Measurements from ENCODE around the gene SMS. TPM values are rescaled to one million over a fixed set of nuclear protein-coding genes. Genes with fewer than 3 reads are reported as not detected.

Gene SMS
- total and polyA plus RNA-seq, 2 experiments from 2014 or later = 185 to 274 TPM

DNA sequence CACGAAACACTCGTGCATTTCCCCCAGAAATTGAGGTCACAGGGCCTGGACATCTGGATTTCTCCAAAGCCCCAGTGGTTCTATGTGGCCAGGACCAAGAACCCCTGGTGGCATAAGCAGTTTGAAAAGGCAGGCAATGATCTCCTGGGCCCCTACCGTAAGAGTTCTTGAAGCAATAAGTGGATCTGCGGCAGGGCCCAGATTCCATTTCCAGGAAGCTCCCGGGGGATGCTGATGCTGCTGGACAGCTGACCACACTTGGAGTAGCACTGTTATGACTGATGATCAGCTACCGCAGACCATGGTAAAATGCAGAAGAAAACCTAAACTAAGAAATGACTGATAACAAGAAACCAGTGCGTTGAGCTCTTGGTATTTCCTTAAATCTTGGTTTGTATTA lies 27.8 kb downstream of the SMS start (continued):
- TF ChIP-seq, protein P1, sequence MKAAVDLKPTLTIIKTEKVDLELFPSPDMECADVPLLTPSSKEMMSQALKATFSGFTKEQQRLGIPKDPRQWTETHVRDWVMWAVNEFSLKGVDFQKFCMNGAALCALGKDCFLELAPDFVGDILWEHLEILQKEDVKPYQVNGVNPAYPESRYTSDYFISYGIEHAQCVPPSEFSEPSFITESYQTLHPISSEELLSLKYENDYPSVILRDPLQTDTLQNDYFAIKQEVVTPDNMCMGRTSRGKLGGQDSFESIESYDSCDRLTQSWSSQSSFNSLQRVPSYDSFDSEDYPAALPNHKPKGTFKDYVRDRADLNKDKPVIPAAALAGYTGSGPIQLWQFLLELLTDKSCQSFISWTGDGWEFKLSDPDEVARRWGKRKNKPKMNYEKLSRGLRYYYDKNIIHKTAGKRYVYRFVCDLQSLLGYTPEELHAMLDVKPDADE (IDR thresholded peaks at IDR 0.05) = no peak
- TF ChIP-seq JUNB (IDR thresholded peaks at IDR 0.05; ENCODE audit: unreplicated experiment) (no peak), POLR2AphosphoS5 (IDR thresholded peaks at IDR 0.05; ENCODE audit: low read depth) (no peak), NANOG (IDR thresholded peaks at IDR 0.05; ENCODE audit: borderline replicate concordance) (no peak), CREB1 (CRISPR knock-in tag; IDR thresholded peaks at IDR 0.05; ENCODE audit: low read depth) (no peak), EZH2 (IDR thresholded peaks at IDR 0.05; ENCODE audit: low read depth, unreplicated experiment) (no peak), ZNF114 (CRISPR knock-in tag; IDR thresholded peaks at IDR 0.05) (no peak)
- TF ChIP-seq, protein P2, sequence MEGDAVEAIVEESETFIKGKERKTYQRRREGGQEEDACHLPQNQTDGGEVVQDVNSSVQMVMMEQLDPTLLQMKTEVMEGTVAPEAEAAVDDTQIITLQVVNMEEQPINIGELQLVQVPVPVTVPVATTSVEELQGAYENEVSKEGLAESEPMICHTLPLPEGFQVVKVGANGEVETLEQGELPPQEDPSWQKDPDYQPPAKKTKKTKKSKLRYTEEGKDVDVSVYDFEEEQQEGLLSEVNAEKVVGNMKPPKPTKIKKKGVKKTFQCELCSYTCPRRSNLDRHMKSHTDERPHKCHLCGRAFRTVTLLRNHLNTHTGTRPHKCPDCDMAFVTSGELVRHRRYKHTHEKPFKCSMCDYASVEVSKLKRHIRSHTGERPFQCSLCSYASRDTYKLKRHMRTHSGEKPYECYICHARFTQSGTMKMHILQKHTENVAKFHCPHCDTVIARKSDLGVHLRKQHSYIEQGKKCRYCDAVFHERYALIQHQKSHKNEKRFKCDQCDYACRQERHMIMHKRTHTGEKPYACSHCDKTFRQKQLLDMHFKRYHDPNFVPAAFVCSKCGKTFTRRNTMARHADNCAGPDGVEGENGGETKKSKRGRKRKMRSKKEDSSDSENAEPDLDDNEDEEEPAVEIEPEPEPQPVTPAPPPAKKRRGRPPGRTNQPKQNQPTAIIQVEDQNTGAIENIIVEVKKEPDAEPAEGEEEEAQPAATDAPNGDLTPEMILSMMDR (conservative IDR thresholded peaks at IDR 0.05; ENCODE audit: low read depth in 2 of 2) = no peak

DNA sequence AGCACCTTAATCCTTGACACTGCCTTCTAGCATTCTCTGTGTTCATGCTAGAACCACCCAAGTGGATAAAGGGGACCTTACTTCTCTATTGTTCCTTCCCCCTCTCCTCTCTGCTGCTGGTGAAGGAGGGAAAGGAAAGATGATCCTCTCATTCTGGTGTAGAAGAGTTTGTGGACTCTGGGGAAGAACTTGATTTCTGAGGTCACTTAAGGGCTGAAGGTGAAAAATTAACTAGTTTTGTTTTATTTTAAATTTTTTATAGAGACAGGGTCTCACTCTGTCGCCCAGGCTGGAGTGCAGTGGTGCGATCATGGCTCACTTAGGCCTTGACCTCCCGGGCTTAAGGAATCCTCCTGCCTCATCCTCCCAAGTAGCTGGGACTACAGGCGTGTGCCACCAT lies 29.8 kb downstream of the SMS start:
- DNase-seq (ENCODE audit: low spot score) (no peak), ATAC-seq (no peak)
- Mint-ChIP-seq H3K4me1 (peaks cover 3% of the 10 kb centered on the region; the same call in 2 of the 3 replicates), H3K27me3 (ENCODE audit: insufficient read depth, low read depth, poor library complexity) (no peaks in the 10 kb centered on the region), H3K36me3 (ENCODE audit: low read depth) (peaks cover 36% of the 10 kb centered on the region), H3K9me3 (no peaks in the 10 kb centered on the region), H3K27ac (no peak overlapping the region), H3K4me3 (no peak overlapping the region)
- Histone ChIP-seq H3K27me3 (ENCODE audit: insufficient read depth) (no peaks in the 10 kb centered on the region), H3K4me1 (ENCODE audit: insufficient read depth) (no peaks in the 10 kb centered on the region), H3K9me2 (ENCODE audit: insufficient read depth) (no peaks in the 10 kb centered on the region), H3K4me2 (no peak overlapping the region), H2AFZ (no peak overlapping the region), H3K79me2 (replicated peaks; ENCODE audit: insufficient read depth) (peaks cover 42% of the 10 kb centered on the region), H3F3A (replicated peaks; ENCODE audit: low read depth) (no peaks in the 10 kb centered on the region), H3K27ac (ENCODE audit: low read depth) (no peak overlapping the region), H3K36me3 (ENCODE audit: insufficient read depth) (no peaks in the 10 kb centered on the region), H4K20me1 (replicated peaks; ENCODE audit: insufficient read depth) (no peaks in the 10 kb centered on the region), H3K4me3 (no peak overlapping the region)
- TF ChIP-seq, protein P1 (IDR thresholded peaks at IDR 0.05) = no peak
- TF ChIP-seq, protein P3, sequence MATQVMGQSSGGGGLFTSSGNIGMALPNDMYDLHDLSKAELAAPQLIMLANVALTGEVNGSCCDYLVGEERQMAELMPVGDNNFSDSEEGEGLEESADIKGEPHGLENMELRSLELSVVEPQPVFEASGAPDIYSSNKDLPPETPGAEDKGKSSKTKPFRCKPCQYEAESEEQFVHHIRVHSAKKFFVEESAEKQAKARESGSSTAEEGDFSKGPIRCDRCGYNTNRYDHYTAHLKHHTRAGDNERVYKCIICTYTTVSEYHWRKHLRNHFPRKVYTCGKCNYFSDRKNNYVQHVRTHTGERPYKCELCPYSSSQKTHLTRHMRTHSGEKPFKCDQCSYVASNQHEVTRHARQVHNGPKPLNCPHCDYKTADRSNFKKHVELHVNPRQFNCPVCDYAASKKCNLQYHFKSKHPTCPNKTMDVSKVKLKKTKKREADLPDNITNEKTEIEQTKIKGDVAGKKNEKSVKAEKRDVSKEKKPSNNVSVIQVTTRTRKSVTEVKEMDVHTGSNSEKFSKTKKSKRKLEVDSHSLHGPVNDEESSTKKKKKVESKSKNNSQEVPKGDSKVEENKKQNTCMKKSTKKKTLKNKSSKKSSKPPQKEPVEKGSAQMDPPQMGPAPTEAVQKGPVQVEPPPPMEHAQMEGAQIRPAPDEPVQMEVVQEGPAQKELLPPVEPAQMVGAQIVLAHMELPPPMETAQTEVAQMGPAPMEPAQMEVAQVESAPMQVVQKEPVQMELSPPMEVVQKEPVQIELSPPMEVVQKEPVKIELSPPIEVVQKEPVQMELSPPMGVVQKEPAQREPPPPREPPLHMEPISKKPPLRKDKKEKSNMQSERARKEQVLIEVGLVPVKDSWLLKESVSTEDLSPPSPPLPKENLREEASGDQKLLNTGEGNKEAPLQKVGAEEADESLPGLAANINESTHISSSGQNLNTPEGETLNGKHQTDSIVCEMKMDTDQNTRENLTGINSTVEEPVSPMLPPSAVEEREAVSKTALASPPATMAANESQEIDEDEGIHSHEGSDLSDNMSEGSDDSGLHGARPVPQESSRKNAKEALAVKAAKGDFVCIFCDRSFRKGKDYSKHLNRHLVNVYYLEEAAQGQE (IDR thresholded peaks at IDR 0.05; ENCODE audit: unreplicated experiment) = no peak
- TF ChIP-seq, protein P4, sequence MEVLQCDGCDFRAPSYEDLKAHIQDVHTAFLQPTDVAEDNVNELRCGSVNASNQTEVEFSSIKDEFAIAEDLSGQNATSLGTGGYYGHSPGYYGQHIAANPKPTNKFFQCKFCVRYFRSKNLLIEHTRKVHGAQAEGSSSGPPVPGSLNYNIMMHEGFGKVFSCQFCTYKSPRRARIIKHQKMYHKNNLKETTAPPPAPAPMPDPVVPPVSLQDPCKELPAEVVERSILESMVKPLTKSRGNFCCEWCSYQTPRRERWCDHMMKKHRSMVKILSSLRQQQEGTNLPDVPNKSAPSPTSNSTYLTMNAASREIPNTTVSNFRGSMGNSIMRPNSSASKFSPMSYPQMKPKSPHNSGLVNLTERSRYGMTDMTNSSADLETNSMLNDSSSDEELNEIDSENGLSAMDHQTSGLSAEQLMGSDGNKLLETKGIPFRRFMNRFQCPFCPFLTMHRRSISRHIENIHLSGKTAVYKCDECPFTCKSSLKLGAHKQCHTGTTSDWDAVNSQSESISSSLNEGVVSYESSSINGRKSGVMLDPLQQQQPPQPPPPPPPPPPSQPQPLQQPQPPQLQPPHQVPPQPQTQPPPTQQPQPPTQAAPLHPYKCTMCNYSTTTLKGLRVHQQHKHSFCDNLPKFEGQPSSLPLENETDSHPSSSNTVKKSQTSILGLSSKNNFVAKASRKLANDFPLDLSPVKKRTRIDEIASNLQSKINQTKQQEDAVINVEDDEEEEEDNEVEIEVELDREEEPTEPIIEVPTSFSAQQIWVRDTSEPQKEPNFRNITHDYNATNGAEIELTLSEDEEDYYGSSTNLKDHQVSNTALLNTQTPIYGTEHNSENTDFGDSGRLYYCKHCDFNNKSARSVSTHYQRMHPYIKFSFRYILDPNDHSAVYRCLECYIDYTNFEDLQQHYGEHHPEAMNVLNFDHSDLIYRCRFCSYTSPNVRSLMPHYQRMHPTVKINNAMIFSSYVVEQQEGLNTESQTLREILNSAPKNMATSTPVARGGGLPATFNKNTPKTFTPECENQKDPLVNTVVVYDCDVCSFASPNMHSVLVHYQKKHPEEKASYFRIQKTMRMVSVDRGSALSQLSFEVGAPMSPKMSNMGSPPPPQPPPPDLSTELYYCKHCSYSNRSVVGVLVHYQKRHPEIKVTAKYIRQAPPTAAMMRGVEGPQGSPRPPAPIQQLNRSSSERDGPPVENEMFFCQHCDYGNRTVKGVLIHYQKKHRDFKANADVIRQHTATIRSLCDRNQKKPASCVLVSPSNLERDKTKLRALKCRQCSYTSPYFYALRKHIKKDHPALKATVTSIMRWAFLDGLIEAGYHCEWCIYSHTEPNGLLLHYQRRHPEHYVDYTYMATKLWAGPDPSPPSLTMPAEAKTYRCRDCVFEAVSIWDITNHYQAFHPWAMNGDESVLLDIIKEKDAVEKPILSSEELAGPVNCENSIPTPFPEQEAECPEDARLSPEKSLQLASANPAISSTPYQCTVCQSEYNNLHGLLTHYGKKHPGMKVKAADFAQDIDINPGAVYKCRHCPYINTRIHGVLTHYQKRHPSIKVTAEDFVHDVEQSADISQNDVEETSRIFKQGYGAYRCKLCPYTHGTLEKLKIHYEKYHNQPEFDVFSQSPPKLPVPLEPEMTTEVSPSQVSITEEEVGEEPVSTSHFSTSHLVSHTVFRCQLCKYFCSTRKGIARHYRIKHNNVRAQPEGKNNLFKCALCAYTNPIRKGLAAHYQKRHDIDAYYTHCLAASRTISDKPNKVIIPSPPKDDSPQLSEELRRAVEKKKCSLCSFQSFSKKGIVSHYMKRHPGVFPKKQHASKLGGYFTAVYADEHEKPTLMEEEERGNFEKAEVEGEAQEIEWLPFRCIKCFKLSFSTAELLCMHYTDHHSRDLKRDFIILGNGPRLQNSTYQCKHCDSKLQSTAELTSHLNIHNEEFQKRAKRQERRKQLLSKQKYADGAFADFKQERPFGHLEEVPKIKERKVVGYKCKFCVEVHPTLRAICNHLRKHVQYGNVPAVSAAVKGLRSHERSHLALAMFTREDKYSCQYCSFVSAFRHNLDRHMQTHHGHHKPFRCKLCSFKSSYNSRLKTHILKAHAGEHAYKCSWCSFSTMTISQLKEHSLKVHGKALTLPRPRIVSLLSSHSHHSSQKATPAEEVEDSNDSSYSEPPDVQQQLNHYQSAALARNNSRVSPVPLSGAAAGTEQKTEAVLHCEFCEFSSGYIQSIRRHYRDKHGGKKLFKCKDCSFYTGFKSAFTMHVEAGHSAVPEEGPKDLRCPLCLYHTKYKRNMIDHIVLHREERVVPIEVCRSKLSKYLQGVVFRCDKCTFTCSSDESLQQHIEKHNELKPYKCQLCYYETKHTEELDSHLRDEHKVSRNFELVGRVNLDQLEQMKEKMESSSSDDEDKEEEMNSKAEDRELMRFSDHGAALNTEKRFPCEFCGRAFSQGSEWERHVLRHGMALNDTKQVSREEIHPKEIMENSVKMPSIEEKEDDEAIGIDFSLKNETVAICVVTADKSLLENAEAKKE (CRISPR knock-in tag; IDR thresholded peaks at IDR 0.05) = no peak
